CD4-positive, alpha-beta T cell (primary cell): ENCODE results near the gene FAM131A. TPM values are rescaled to one million over a fixed set of nuclear protein-coding genes. Genes with fewer than 3 reads are reported as not detected.
A peak's percentile ranks its signal among the peaks of the same experiment; 100 is the strongest.

Source experiments
- ATAC-seq: fragments of 200-7000 bp; cut with Tn5 transposase; one replicate; pipeline ENCODE4 v1.10.0; 2022; ENCODE audit warnings: mild to moderate bottlenecking; ENCODE audit not compliant: poor library complexity
- CTCF ChIA-PET: fragments of 350-600 bp; sonication (Branson Sonifier 250); formaldehyde crosslinking; loops from one replicate; lab custom pipeline; 2021; ENCODE audit warnings: antibody characterized with exemption, inconsistent platforms; lab: Charles Lee
- POLR2A ChIA-PET: fragments of 350-600 bp; sonication (Branson Sonifier 250); formaldehyde crosslinking; loops from one replicate; lab custom pipeline; 2021; ENCODE audit warnings: antibody characterized with exemption, inconsistent platforms; lab: Charles Lee
- DNase-seq, 14 experiments: peaks; one replicate each; pipeline ENCODE4 v3.0.0-alpha.2; 2013 to 2020; ENCODE audit warnings: mixed read lengths in 2 of 14
- H3K27ac ChIP-seq, 2 donors: one replicate each; pipeline versions ENCODE4 v1.5.1 to v1.7.0; 2013; ENCODE audit warnings: low read length in 2 of 2, low read depth in 1 of 2, mild to moderate bottlenecking in 1 of 2
- H3K27me3 ChIP-seq, 2 experiments: 1 replicate in 1 of 2; 2 replicates in 1 of 2; pipeline versions ENCODE4 v1.6.1 to v1.7.0; 2013; ENCODE audit warnings: low read length in 2 of 2, control low read depth in 1 of 2, mild to moderate bottlenecking in 1 of 2, moderate library complexity in 1 of 2; ENCODE audit not compliant: insufficient read depth in 2 of 2, control insufficient read depth in 1 of 2
- H3K36me3 ChIP-seq: one replicate; pipeline ENCODE4 v1.6.1; 2013; ENCODE audit warnings: low read length, control low read depth; ENCODE audit not compliant: insufficient read depth
- H3K4me1 ChIP-seq: one replicate; pipeline ENCODE4 v1.6.1; 2013; ENCODE audit warnings: low read length, control low read depth; ENCODE audit not compliant: insufficient read depth
- H3K4me3 ChIP-seq: one replicate; pipeline ENCODE4 v1.5.1; 2013; ENCODE audit warnings: mild to moderate bottlenecking, low read length, moderate library complexity
- H3K9me3 ChIP-seq, 2 experiments: 1 replicate in 1 of 2; 2 replicates in 1 of 2; pipeline versions ENCODE4 v1.6.1 to v1.7.0; 2013; ENCODE audit warnings: low read length in 2 of 2, mild to moderate bottlenecking in 2 of 2, control low read depth in 1 of 2, moderate library complexity in 1 of 2; ENCODE audit not compliant: control insufficient read depth in 1 of 2, insufficient read depth in 1 of 2
- H3K27ac Mint-ChIP-seq: one replicate; pipeline ENCODE4 v1.8.0; 2020; ENCODE audit warnings: mixed read lengths
- H3K27me3 Mint-ChIP-seq: one replicate; pipeline ENCODE4 v1.8.0; 2021; ENCODE audit warnings: mixed read lengths
- H3K36me3 Mint-ChIP-seq: one replicate; pipeline ENCODE4 v1.8.0; 2021; ENCODE audit warnings: low read depth, mixed read lengths
- H3K4me1 Mint-ChIP-seq: one replicate; pipeline ENCODE4 v1.8.0; 2021; ENCODE audit warnings: low read depth, mixed read lengths
- H3K4me3 Mint-ChIP-seq: one replicate; pipeline ENCODE4 v1.8.0; 2020; ENCODE audit warnings: mild to moderate bottlenecking, mixed read lengths
- H3K9me3 Mint-ChIP-seq: one replicate; pipeline ENCODE4 v1.8.0; 2020; ENCODE audit warnings: mixed read lengths
- CTCF ChIP-seq: fragments of 200-600 bp; IDR thresholded peaks from one replicate; pipeline ENCODE4 v1.8.0; 2022; ENCODE audit warnings: antibody characterized with exemption, mild to moderate bottlenecking
- intact Hi-C, 2 experiments: fragments of 100-400 bp; cut with DNase I in 1 of 2; cut with micrococcal nuclease in 1 of 2; formaldehyde crosslinking; loops; one replicate each; pipeline versions ENCODE4 v1.15.1 to v1.9.0; 2023 to 2025; cut with DNase I, micrococcal nuclease
- total RNA-seq, 174 experiments: library from RNA in 2 of 174; stranded (reverse) in 2 of 174; gene quantifications; one replicate each; pipeline ENCODE4 v1.2.3 and lab custom pipeline; 2021 to 2026

The FAM131A gene
- total RNA-seq, 2 experiments from 2014 or later: 10.4 to 11.0 TPM

DNA sequence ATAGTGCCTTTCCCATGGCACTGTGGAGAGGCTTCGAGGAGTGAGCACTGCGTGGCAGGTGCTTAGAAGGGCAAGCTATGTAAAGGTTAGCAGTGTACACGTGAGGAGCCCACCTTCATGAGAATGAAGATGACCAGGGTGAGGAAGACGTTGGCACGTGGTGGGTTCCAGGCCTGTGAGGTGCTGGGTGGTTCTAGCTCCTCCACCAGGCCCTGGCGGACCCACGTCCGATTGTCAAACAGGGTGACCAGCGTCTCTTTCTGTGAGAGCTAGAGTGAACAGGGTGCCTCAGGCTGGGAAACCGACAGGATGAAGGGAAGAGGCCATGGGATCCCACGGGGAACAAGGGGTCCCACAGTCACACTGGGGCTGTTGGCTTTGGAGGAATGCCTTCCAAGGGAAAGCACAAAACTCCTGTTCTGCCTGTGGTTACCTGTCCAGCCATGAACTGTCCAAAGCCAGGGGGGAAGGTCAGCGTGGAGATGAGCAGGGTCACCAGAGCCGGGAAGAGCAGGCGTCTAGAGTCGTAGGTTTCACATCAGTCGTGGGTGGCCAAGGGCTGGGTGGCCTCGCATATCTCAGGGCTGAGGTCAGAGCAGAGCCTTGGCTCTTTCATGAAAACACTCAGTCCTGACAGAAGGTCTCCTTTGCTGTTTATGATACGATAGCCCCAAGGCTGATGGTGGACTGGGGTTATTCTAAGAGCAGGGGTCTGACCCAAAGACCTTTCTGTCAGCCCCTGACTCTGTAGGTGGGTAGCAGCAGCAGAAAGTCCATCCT lies 18.1 kb downstream of the FAM131A start:
- Mint-ChIP-seq H3K27me3 (no peaks in the 10 kb centered on the region), H3K9me3 (no peaks in the 10 kb centered on the region), H3K4me1 (no peaks in the 10 kb centered on the region), H3K36me3 (no peaks in the 10 kb centered on the region), H3K27ac (no peak overlapping the region), H3K4me3 (no peak overlapping the region)
- ATAC-seq: no peak
- no peaks in the 10 kb centered on the region for H3K27me3 ChIP-seq
- intact Hi-C loops: loop anchor here in 1 of 2 experiments (5.0 kb wide), 1 partner anchor 172 kb away; no protein-coding TSS in a partner anchor
- no peaks in the 10 kb centered on the region for H3K36me3 ChIP-seq
- H3K4me1 ChIP-seq: peaks cover 9% of the 10 kb centered on the region
- H3K27ac ChIP-seq: no peak overlapping the region
- ChIA-PET POLR2A (no interaction called here), CTCF (interaction anchor here (2.8 kb wide), 1 partner anchor 158 kb away, joined by 8 read pairs; no protein-coding TSS in a partner anchor)
- H3K4me3 ChIP-seq: no peak overlapping the region
- TF ChIP-seq CTCF: no peak
- peak in 1 of 14 experiments; percentile 14 for DNase-seq
- H3K9me3 ChIP-seq: no peaks in the 10 kb centered on the region

- no peaks in the 10 kb centered on the region for H3K27me3 Mint-ChIP-seq
- no peak for TF ChIP-seq CTCF
- Histone ChIP-seq H3K27me3 (no peaks in the 10 kb centered on the region), H3K27ac (no peak overlapping the region), H3K9me3 (no peaks in the 10 kb centered on the region), H3K4me3 (no peak overlapping the region), H3K36me3 (no peaks in the 10 kb centered on the region), H3K4me1 (peaks cover 25% of the 10 kb centered on the region)
- DNase-seq: peak in 1 of 14 experiments; percentile 20
- intact Hi-C loops: loop anchor here in 1 of 2 experiments (5.0 kb wide), 1 partner anchor 170 kb away; no protein-coding TSS in a partner anchor
- no peaks in the 10 kb centered on the region for H3K9me3 Mint-ChIP-seq
- ChIA-PET POLR2A (no interaction called here), CTCF (no interaction called here)
- no peak overlapping the region for H3K27ac Mint-ChIP-seq
- H3K36me3 Mint-ChIP-seq: peaks cover 5% of the 10 kb centered on the region
- no peak overlapping the region for H3K4me3 Mint-ChIP-seq
- ATAC-seq: no peak
- peaks cover 5% of the 10 kb centered on the region for H3K4me1 Mint-ChIP-seq
These were observed 20.1 kb downstream of the FAM131A start for GRCh38 chr3:184357248-184358123.

DNA sequence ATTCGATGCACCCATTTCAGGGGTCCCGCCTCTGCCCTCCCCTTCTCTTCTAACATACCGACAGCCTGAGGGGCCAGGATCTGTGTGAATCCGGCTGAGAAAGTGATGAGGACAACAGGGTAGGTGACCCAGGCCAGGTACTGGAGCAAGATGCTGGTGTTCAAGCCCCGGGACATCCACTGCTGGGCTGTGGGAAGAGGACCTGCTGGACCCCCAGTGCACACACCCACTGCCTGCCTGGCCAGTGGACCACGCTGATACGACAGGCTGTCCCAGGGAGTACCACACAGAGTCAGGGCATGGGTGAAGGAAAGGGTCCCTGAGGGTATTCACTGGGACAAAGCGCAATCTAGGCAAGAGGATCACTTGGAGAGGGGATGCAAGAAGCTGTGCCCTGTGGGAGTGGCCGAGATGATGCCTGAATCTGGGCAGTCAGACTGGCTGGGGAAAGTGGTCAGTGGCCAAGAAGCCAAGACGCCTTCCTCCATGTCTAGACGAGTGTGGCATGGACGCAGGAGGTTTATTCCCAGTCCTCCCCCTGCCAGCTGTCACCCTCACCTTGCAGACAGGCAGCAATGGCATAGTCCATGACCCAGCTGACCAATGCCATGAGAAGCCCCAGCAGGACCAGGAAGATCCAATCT lies 20.8 kb downstream of the FAM131A start:
- H3K4me1 ChIP-seq: peaks cover 32% of the 10 kb centered on the region
- H3K9me3 Mint-ChIP-seq: no peaks in the 10 kb centered on the region
- H3K36me3 Mint-ChIP-seq: peaks cover 9% of the 10 kb centered on the region
- ChIA-PET CTCF (no interaction called here), POLR2A (no interaction called here)
- DNase-seq: no peak
- intact Hi-C loops: loop anchor here in 1 of 2 experiments (5.0 kb wide), 1 partner anchor 169 kb away; no protein-coding TSS in a partner anchor
- ATAC-seq: no peak
- no peaks in the 10 kb centered on the region for H3K27me3 Mint-ChIP-seq
- no peaks in the 10 kb centered on the region for H3K36me3 ChIP-seq
- H3K4me3 ChIP-seq: no peak overlapping the region
- H3K4me1 Mint-ChIP-seq: peaks cover 8% of the 10 kb centered on the region
- H3K27ac ChIP-seq: no peak overlapping the region
- H3K27me3 ChIP-seq: no peaks in the 10 kb centered on the region
- no peaks in the 10 kb centered on the region for H3K9me3 ChIP-seq
- TF ChIP-seq CTCF: no peak
- no peak overlapping the region for H3K27ac Mint-ChIP-seq
- H3K4me3 Mint-ChIP-seq: peak overlapping the region; percentile 45
